Measurements from ENCODE around the gene GNG12. TPM values are rescaled to one million over a fixed set of nuclear protein-coding genes. Genes with fewer than 3 reads are reported as not detected.
A peak's percentile ranks its signal among the peaks of the same experiment; 100 is the strongest.

GNG12 gene
- total RNA-seq, 2 donors from 2014 or later: 0.32 to 0.34 TPM

GRCh38 chr1:67764633-67765032 lies 68.6 kb downstream of the GNG12 start:
- Mint-ChIP-seq H3K9me3 (no peaks in the 10 kb centered on the region), H3K36me3 (ENCODE audit: insufficient read depth in 2 of 2) (no peaks in the 10 kb centered on the region), H3K27ac (no peak overlapping the region), H3K27me3 (ENCODE audit: low read depth) (peaks cover 40% of the 10 kb centered on the region), H3K4me3 (no peak overlapping the region), H3K4me1 (ENCODE audit: low read depth) (peaks cover 16% of the 10 kb centered on the region)
- ATAC-seq (replicated peaks in 1 of 2): no peak
- DNase-seq: no peak

DNA sequence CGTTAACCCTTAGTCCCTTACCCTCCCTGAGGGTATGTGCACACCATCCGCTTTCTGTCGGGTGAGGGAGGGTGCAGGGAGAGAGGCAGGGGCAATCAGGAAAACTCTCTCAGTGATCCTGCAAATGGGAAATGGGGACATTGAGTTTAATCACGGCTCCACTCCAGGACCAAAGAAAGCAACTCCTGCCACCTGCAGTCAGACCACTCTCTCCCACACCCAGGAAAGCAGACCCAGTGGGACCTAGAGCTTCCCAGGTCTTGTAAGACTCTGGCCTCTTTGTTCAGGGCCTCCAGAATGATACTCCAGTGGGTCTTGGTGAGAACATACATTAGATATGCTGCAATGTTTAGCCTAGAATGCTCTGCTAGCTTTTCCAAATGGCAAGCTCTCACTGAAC lies 71.5 kb downstream of the GNG12 start:
- ATAC-seq (replicated peaks in 1 of 2) (no peak), DNase-seq (no peak)
- Mint-ChIP-seq H3K27ac (no peak overlapping the region), H3K4me3 (no peak overlapping the region), H3K27me3 (ENCODE audit: low read depth) (peaks cover 21% of the 10 kb centered on the region), H3K9me3 (no peaks in the 10 kb centered on the region), H3K4me1 (ENCODE audit: low read depth) (peaks cover 13% of the 10 kb centered on the region), H3K36me3 (ENCODE audit: insufficient read depth in 2 of 2) (no peaks in the 10 kb centered on the region)

DNA sequence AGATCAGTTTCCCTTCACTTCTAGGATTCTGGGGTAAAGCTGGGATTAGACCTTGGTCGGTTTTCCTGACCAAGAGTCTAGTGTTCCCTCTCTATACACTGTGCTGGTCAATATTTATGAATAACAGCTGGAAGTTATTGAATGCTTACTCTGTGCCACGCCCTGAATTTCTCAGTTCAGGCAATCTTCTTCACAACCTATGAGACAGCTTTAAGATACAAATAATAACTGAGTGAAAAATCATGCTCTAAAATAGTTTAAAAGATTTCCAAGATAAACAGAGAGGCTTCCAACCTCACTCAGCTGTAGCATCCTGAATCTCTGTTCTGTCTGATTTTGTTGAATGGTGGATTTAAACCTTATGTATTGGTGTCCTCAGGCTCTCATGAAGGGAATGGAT lies 72.2 kb downstream of the GNG12 start:
- Mint-ChIP-seq H3K36me3 (ENCODE audit: insufficient read depth in 2 of 2) (no peaks in the 10 kb centered on the region), H3K9me3 (no peaks in the 10 kb centered on the region), H3K4me1 (ENCODE audit: low read depth) (peaks cover 7% of the 10 kb centered on the region), H3K27ac (no peak overlapping the region), H3K4me3 (no peak overlapping the region), H3K27me3 (ENCODE audit: low read depth) (peaks cover 21% of the 10 kb centered on the region)
- DNase-seq (no peak), ATAC-seq (replicated peaks in 1 of 2) (no peak)

DNA sequence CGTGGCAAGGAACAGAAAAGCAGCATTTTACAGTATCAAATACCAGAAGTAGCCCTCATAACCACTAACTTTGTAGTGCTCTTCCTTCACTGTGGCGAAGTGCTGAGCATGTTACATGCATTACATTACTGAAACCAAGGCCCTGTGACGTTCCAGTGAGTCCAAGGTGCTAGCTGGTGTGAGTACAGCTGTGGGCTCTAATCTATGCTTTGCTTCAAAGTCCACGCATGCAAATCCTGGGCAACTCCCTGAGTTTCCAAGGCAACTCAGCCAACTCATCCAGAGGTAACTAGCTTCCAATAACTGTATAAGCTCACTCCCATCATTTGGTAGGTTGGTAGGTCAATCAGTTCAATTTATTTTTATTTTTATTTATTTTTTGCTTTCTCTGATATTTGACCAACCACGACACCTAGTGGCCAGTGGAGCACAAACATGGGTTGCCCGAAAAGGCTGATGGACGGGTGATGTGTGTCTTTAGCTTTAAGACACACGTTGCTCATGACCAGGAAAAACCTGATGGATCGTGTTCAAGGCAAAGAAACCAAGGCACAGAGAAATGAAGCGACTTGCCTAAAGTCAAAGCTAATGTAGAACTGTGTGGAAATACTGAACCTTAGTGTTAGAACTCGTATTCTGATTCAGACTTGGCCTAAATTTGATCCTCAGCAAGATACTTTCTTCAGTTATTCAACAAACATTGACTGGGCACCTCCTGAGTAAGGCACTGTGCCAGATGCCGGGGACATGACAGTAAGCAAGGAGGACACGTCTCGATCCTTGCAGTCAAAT lies 73.0 kb downstream of the GNG12 start:
- Mint-ChIP-seq H3K4me3 (no peak overlapping the region), H3K36me3 (ENCODE audit: insufficient read depth in 2 of 2) (no peaks in the 10 kb centered on the region), H3K4me1 (ENCODE audit: low read depth) (no peaks in the 10 kb centered on the region), H3K27me3 (ENCODE audit: low read depth) (peaks cover 21% of the 10 kb centered on the region), H3K9me3 (no peaks in the 10 kb centered on the region), H3K27ac (no peak overlapping the region)
- ATAC-seq (replicated peaks in 1 of 2): peak; percentile 81 to 85
- peak; percentile 54 to 58 for DNase-seq

DNA sequence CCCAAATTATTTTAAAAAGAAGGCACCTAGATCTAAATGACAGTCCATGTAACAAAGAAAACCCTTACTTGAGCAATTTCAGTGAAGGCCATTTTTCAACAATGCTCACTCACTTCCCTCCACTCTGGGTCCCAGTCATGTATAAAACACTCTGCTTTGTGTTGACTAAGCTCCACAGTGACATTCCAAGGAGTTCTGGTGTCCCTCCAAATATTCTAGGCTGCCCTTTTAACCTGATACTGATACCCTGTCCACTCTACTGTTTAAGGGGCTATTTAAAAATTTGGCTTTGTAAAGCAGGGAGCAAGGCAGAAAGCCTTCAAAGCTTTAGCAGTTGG lies 73.6 kb downstream of the GNG12 start:
- ATAC-seq (replicated peaks in 1 of 2) (no peak), DNase-seq (no peak)
- peaks cover 24% of the 10 kb centered on the region for H3K27me3 Mint-ChIP-seq (ENCODE audit: low read depth)
- no peaks in the 10 kb centered on the region for H3K36me3 Mint-ChIP-seq (ENCODE audit: insufficient read depth in 2 of 2)
- no peak overlapping the region for H3K27ac Mint-ChIP-seq
- H3K4me1 Mint-ChIP-seq (ENCODE audit: low read depth): peaks cover 2% of the 10 kb centered on the region
- no peak overlapping the region for H3K4me3 Mint-ChIP-seq
- no peaks in the 10 kb centered on the region for H3K9me3 Mint-ChIP-seq

- no peak overlapping the region for H3K4me3 Mint-ChIP-seq
- no peak overlapping the region for H3K27ac Mint-ChIP-seq
- no peaks in the 10 kb centered on the region for H3K36me3 Mint-ChIP-seq (ENCODE audit: insufficient read depth in 2 of 2)
- ATAC-seq (replicated peaks in 1 of 2) (no peak), DNase-seq (no peak)
- H3K9me3 Mint-ChIP-seq: no peaks in the 10 kb centered on the region
- peaks cover 30% of the 10 kb centered on the region for H3K27me3 Mint-ChIP-seq (ENCODE audit: low read depth)
- peaks cover 8% of the 10 kb centered on the region for H3K4me1 Mint-ChIP-seq (ENCODE audit: low read depth)
Measured at GRCh38 chr1:67759066-67759465, 74.2 kb downstream of the GNG12 start.

DNA sequence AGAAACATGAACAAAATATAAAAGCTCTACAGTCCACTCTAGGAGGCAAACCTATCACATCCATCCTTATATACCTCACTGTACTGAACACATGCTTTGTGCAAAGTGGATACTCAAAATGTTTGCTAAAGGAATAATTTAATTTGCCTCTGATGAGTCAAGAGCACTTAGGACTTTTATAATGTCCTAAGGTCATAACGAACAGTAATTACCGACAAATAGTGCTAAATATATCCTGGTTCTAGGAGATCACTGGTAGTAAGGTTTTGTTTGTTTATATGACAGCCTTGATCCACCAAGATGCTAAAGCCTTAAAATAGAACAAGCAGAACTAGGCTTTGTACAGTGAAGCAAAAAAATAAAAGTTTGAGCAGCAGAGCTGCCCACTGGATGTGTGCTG lies 77.6 kb downstream of the GNG12 start:
- Mint-ChIP-seq H3K27me3 (ENCODE audit: low read depth) (peaks cover 13% of the 10 kb centered on the region), H3K4me1 (ENCODE audit: low read depth) (peaks cover 12% of the 10 kb centered on the region), H3K9me3 (no peaks in the 10 kb centered on the region), H3K36me3 (ENCODE audit: insufficient read depth in 2 of 2) (no peaks in the 10 kb centered on the region), H3K27ac (no peak overlapping the region), H3K4me3 (no peak overlapping the region)
- ATAC-seq (replicated peaks in 1 of 2) (no peak), DNase-seq (no peak)

DNA sequence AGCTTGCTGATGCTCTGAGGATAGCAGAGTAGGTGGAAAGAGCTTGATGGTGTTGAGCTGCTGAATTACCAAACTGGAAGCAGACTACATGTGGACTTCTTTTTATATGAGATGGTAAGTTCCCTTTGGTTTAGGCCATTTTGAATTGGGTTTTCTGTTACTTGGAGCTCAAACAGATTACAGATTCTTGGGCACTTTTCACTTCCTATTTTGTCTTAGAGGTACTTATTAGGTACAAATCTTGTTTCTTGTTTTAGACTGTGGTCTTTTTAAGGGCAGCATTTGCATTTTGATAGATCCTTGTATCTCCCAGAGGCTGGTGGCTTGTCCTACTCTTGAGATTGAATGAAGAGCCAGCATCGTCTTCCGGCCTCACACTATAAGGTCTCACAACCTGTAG lies 78.1 kb downstream of the GNG12 start:
- Mint-ChIP-seq H3K4me1 (ENCODE audit: low read depth) (peaks cover 17% of the 10 kb centered on the region), H3K4me3 (no peak overlapping the region), H3K27me3 (ENCODE audit: low read depth) (peaks cover 9% of the 10 kb centered on the region), H3K36me3 (ENCODE audit: insufficient read depth in 2 of 2) (no peaks in the 10 kb centered on the region), H3K9me3 (no peaks in the 10 kb centered on the region), H3K27ac (no peak overlapping the region)
- no peak for DNase-seq
- no peak for ATAC-seq (replicated peaks in 1 of 2)

- Mint-ChIP-seq H3K27ac (no peak overlapping the region), H3K4me1 (ENCODE audit: low read depth) (peaks cover 23% of the 10 kb centered on the region), H3K36me3 (ENCODE audit: insufficient read depth in 2 of 2) (no peaks in the 10 kb centered on the region), H3K9me3 (no peaks in the 10 kb centered on the region), H3K4me3 (no peak overlapping the region), H3K27me3 (ENCODE audit: low read depth) (peaks cover 9% of the 10 kb centered on the region)
- DNase-seq (no peak), ATAC-seq (replicated peaks in 1 of 2) (no peak)
Measured at GRCh38 chr1:67754526-67754920, 78.7 kb downstream of the GNG12 start.

- H3K4me1 Mint-ChIP-seq (ENCODE audit: low read depth): peaks cover 27% of the 10 kb centered on the region
- peaks cover 9% of the 10 kb centered on the region for H3K27me3 Mint-ChIP-seq (ENCODE audit: low read depth)
- H3K36me3 Mint-ChIP-seq (ENCODE audit: insufficient read depth in 2 of 2): no peaks in the 10 kb centered on the region
- H3K9me3 Mint-ChIP-seq: no peaks in the 10 kb centered on the region
- H3K4me3 Mint-ChIP-seq: no peak overlapping the region
- H3K27ac Mint-ChIP-seq: no peak overlapping the region
- peak; percentile 78 to 81 for ATAC-seq (replicated peaks in 1 of 2)
- DNase-seq: peak; percentile 29 to 54
Measured at GRCh38 chr1:67753776-67754525, 79.3 kb downstream of the GNG12 start.

- ATAC-seq (replicated peaks in 1 of 2): no peak
- DNase-seq: no peak
- H3K36me3 Mint-ChIP-seq (ENCODE audit: insufficient read depth in 2 of 2): no peaks in the 10 kb centered on the region
- no peak overlapping the region for H3K27ac Mint-ChIP-seq
- H3K4me1 Mint-ChIP-seq (ENCODE audit: low read depth): peaks cover 42% of the 10 kb centered on the region
- no peak overlapping the region for H3K4me3 Mint-ChIP-seq
- H3K9me3 Mint-ChIP-seq: no peaks in the 10 kb centered on the region
- H3K27me3 Mint-ChIP-seq (ENCODE audit: low read depth): peaks cover 18% of the 10 kb centered on the region
Measured at GRCh38 chr1:67752306-67752705, 81.0 kb downstream of the GNG12 start.

DNA sequence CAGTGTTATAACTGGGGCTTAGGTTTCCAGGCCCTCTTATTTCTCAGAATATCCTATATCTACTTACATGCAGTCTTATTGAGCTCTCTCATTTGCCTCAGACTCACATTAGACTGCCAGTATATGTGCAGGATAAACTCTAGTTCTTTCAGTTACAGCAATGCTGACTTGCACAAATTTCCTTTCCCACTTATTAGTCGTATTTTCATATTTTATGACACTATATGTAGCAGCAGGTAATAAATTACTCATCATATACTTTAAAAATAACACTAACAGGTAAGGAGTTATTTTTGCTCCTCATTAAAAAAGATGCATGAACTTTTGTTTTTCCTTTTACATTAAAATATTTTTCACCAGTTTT lies 82.6 kb downstream of the GNG12 start:
- Mint-ChIP-seq H3K27me3 (ENCODE audit: low read depth) (peaks cover 34% of the 10 kb centered on the region), H3K4me1 (ENCODE audit: low read depth) (peaks cover 50% of the 10 kb centered on the region), H3K9me3 (no peaks in the 10 kb centered on the region), H3K36me3 (ENCODE audit: insufficient read depth in 2 of 2) (no peaks in the 10 kb centered on the region), H3K27ac (no peak overlapping the region), H3K4me3 (no peak overlapping the region)
- DNase-seq: no peak
- ATAC-seq (replicated peaks in 1 of 2): no peak

- Mint-ChIP-seq H3K27me3 (ENCODE audit: low read depth) (peaks cover 34% of the 10 kb centered on the region), H3K4me3 (no peak overlapping the region), H3K4me1 (ENCODE audit: low read depth) (peaks cover 50% of the 10 kb centered on the region), H3K27ac (no peak overlapping the region), H3K36me3 (ENCODE audit: insufficient read depth in 2 of 2) (no peaks in the 10 kb centered on the region), H3K9me3 (no peaks in the 10 kb centered on the region)
- ATAC-seq (replicated peaks in 1 of 2) (peak; percentile 42 to 69), DNase-seq (no peak)
Measured at GRCh38 chr1:67749844-67750690, 83.2 kb downstream of the GNG12 start.
